Smooth muscle cell (in vitro differentiated cells): ENCODE measurements around the gene SGMS1. TPM values are rescaled to one million over a fixed set of nuclear protein-coding genes. Genes with fewer than 3 reads are reported as not detected.
A peak's percentile ranks its signal among the peaks of the same experiment; 100 is the strongest.

ENCODE experiments used
- DNase-seq: peaks from one replicate; lab custom pipeline; 2025; ENCODE audit not compliant: unreplicated experiment; lab: John Stamatoyannopoulos, UW
- H2AFZ ChIP-seq: fragments of 200-600 bp; sonication (generic); 2 replicates; pipeline ENCODE4 v1.6.0; 2016; ENCODE audit warnings: antibody characterized with exemption, low read depth, mild to moderate bottlenecking
- H3F3A ChIP-seq: fragments of 200-600 bp; sonication (generic); 2 replicates; pipeline ENCODE4 v1.6.0; 2017; ENCODE audit warnings: antibody characterized with exemption, low read depth
- H3K27ac ChIP-seq: fragments of 200-600 bp; sonication (generic); 2 replicates; pipeline ENCODE4 v1.5.1; 2016; ENCODE audit warnings: low read depth, mild to moderate bottlenecking
- H3K27me3 ChIP-seq: fragments of 200-600 bp; sonication (generic); 2 replicates; pipeline ENCODE4 v1.6.1; 2016; ENCODE audit warnings: low read depth, mild to moderate bottlenecking
- H3K36me3 ChIP-seq: fragments of 200-600 bp; sonication (generic); 2 replicates; pipeline ENCODE4 v1.5.1; 2016; ENCODE audit warnings: low read depth
- H3K4me1 ChIP-seq: fragments of 200-600 bp; sonication (generic); 2 replicates; pipeline ENCODE4 v1.5.1; 2016; ENCODE audit warnings: low read depth
- H3K4me2 ChIP-seq: fragments of 200-600 bp; sonication (generic); 2 replicates; pipeline ENCODE4 v1.6.0; 2016; ENCODE audit warnings: mild to moderate bottlenecking
- H3K4me3 ChIP-seq: fragments of 200-600 bp; sonication (generic); 2 replicates; pipeline ENCODE4 v1.5.1; 2016; ENCODE audit warnings: mild to moderate bottlenecking
- H3K79me2 ChIP-seq: fragments of 200-600 bp; sonication (generic); 2 replicates; pipeline ENCODE4 v1.6.0; 2016; ENCODE audit warnings: low read depth, mild to moderate bottlenecking
- H3K9ac ChIP-seq: fragments of 200-600 bp; sonication (generic); 2 replicates; pipeline ENCODE4 v1.6.0; 2016; ENCODE audit warnings: low read depth
- H3K9me3 ChIP-seq: fragments of 200-600 bp; sonication (generic); replicated peaks from 2 replicates; pipeline ENCODE4 v1.5.1; 2016; ENCODE audit warnings: low read depth
- H4K20me1 ChIP-seq: fragments of 200-600 bp; sonication (generic); 2 replicates; pipeline ENCODE4 v1.6.0; 2016; ENCODE audit warnings: low read depth
- CTCF ChIP-seq: fragments of 200-600 bp; sonication (generic); IDR thresholded peaks from 2 replicates; pipeline ENCODE4 v1.5.1; 2017; ENCODE audit warnings: borderline replicate concordance, mild to moderate bottlenecking, antibody characterized with exemption; ENCODE audit not compliant: insufficient read depth, poor library complexity, severe bottlenecking
- WGBS: methylation state at CpG from one replicate; pipeline ENCODE4 v1.1.7; 2016; ENCODE audit warnings: low lambda C conversion rate; 5-methylcytosine and 5-hydroxymethylcytosine counted together
- polyA plus RNA-seq: library from polyadenylated mRNA; unstranded; fragments of >200 nt; fragmentation: Nextera tagmentation; extraction: Ambion mirVana; gene quantifications from 2 replicates; pipeline ENCODE4 v1.2.1, GENCODE V29; 2016
- total RNA-seq: library from RNA; depleted of rRNA; stranded (reverse); fragments of >200 nt; gene quantifications from 2 replicates; pipeline ENCODE4 v1.2.3, GENCODE V29; 2014

The SGMS1 gene
- total and polyA plus RNA-seq, 2 experiments from 2014 or later = 4.0 to 14.3 TPM

GRCh38 chr10:50604809-50605208 lies 18.9 kb downstream of the SGMS1 start:
- no peaks in the 10 kb centered on the region for H3K36me3 ChIP-seq
- H3K4me3 ChIP-seq = no peak overlapping the region
- 32% methylated on average over 3 of the region's 3 CpGs for WGBS
- H4K20me1 ChIP-seq = peaks cover 70% of the 10 kb centered on the region
- H3F3A ChIP-seq = peaks cover 15% of the 10 kb centered on the region
- H3K4me2 ChIP-seq = peak overlapping the region; percentile 28
- peaks cover 16% of the 10 kb centered on the region for H3K4me1 ChIP-seq
- no peak overlapping the region for H3K27ac ChIP-seq
- H3K9ac ChIP-seq = no peak overlapping the region
- no peak overlapping the region for H2AFZ ChIP-seq
- no peak for DNase-seq
- peaks cover 2% of the 10 kb centered on the region for H3K79me2 ChIP-seq
- H3K27me3 ChIP-seq = no peaks in the 10 kb centered on the region
- TF ChIP-seq CTCF = no peak
- H3K9me3 ChIP-seq = no peaks in the 10 kb centered on the region

GRCh38 chr10:50604049-50604640 lies 19.6 kb downstream of the SGMS1 start:
- Histone ChIP-seq H3K27me3 (no peaks in the 10 kb centered on the region), H3K36me3 (no peaks in the 10 kb centered on the region), H3F3A (peaks cover 15% of the 10 kb centered on the region), H3K79me2 (peaks cover 2% of the 10 kb centered on the region), H2AFZ (no peak overlapping the region), H3K4me2 (peak overlapping the region; percentile 28), H3K4me1 (peaks cover 16% of the 10 kb centered on the region), H3K4me3 (no peak overlapping the region), H3K27ac (peak overlapping the region; percentile 10), H3K9ac (no peak overlapping the region), H4K20me1 (peaks cover 66% of the 10 kb centered on the region), H3K9me3 (no peaks in the 10 kb centered on the region)
- no peak for TF ChIP-seq CTCF
- DNase-seq = no peak
- WGBS = 16% methylated on average over 8 of the region's 8 CpGs

- no peak for TF ChIP-seq CTCF
- H3K4me1 ChIP-seq = peaks cover 16% of the 10 kb centered on the region
- peak overlapping the region; percentile 28 for H3K4me2 ChIP-seq
- no peaks in the 10 kb centered on the region for H3K9me3 ChIP-seq
- H4K20me1 ChIP-seq = peaks cover 60% of the 10 kb centered on the region
- no peaks in the 10 kb centered on the region for H3K27me3 ChIP-seq
- no peaks in the 10 kb centered on the region for H3K36me3 ChIP-seq
- peaks cover 15% of the 10 kb centered on the region for H3F3A ChIP-seq
- WGBS = 92% methylated on average over 6 of the region's 6 CpGs
- H3K27ac ChIP-seq = no peak overlapping the region
- no peak overlapping the region for H3K9ac ChIP-seq
- H3K4me3 ChIP-seq = no peak overlapping the region
- H3K79me2 ChIP-seq = peaks cover 2% of the 10 kb centered on the region
- no peak for DNase-seq
- no peak overlapping the region for H2AFZ ChIP-seq
Observed at GRCh38 chr10:50603151-50603850, 20.5 kb downstream of the SGMS1 start.
